Activated gamma-delta T cell (primary cell): ENCODE measurements around the gene STK11IP.

Source experiments
- DNase-seq: peaks from one replicate; lab custom pipeline; 2025; lab: John Stamatoyannopoulos, UW

STK11IP gene

DNA sequence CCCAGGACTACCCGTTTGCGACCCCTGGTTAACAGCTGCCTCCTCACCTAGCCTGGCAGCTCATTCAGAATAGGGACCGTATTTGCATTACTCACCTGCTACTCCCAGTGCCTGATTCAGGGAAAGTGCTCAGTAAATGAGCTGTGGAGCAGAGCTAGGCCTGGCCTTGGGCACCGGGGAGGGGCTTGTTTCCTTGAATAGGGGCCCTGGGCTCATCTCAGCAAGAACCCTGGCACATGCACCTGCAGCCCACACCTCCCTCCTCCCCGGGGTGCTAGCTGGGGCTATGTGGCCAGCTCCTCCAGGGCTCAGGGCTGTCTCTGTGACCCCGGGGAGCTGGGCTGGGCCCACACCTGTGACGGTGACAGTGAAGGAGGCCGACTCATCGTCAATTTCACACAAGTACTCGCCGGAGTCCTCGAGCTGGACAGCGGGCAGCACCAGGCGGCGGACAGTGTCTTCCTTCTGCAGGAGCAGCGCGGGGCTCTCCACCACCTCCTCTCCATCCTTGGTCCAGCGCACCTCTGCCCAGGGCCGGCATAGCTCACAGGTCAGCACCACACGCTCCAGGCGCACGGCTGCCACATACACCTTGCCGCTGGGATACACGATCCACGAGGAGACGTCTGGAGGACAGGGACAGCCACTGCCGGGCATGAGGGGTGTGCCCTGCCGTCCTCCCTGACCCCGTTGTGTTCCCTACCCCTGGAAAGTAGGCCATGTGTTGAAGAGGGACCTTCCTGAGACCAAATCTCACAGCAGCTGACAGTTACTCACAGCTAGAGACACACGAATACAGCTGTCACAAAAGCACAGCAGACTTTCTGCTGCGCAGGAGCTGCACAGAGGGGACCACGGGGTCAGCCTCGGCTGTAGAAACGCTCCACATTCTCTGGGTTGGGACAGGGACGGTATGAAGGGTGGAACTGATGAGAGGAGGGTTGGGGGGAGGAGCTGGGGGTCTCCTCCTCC is 35.3 kb upstream of the STK11IP start:
- DNase-seq = no peak

DNA sequence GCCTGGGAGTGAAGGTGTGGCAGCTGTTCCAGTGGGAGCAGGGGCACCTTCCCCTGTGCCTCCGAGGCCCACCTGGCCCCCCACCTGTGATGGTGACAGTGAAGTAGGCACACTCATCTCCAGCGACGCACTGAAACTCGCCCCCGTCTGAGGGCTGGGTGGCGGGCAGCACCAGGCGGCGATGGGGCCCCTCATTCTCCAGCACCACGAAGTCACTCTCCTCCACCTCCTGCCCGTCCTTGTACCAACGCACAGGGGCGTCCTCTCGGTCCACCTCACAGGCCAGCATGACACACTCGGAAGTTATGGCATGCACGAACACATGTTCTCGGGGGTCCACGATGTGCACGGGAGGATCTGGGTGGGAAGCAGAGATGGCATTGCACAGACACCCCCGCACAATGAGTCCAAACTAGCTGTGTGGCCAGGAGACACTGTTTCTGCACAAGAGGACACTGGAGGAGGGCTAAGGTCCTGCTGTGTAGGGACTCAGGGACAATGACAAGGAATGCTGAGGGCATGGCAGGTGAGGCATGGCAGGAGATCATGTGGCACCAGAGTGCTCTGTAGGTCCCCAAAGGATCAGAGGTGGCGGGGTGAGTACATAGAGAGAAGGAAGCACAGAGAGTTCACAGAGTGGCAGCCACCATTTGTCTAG is 34.3 kb upstream of the STK11IP start:
- no peak for DNase-seq

GRCh38 chr2:219565130-219566080 is 32.3 kb upstream of the STK11IP start:
- no peak for DNase-seq

- no peak for DNase-seq
Observed at GRCh38 chr2:219566640-219567039, 31.0 kb upstream of the STK11IP start.

DNA sequence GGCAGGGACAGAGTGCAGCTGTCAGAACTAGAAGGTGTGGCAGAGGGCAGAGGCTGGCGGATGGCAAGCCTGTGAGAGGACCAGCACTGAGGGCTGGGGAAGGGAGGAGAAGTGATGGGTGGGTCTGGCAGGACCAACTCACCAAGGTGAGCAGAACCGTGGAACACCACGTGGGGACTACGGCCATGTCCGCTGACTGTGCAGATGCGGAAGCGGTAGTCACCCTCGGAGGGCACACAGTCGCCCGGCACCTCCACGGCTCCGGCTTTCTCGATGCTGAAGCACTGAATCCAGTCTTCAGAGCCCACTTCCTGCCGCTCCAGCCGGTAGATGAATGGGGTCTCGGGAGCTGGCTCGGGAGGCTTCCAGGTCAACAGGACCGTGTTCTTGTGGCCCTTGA is 30.5 kb upstream of the STK11IP start:
- DNase-seq = no peak

- no peak for DNase-seq
Observed at GRCh38 chr2:219567791-219568361, 29.8 kb upstream of the STK11IP start.

- DNase-seq = no peak
Observed at GRCh38 chr2:219569041-219569440, 28.6 kb upstream of the STK11IP start.

DNA sequence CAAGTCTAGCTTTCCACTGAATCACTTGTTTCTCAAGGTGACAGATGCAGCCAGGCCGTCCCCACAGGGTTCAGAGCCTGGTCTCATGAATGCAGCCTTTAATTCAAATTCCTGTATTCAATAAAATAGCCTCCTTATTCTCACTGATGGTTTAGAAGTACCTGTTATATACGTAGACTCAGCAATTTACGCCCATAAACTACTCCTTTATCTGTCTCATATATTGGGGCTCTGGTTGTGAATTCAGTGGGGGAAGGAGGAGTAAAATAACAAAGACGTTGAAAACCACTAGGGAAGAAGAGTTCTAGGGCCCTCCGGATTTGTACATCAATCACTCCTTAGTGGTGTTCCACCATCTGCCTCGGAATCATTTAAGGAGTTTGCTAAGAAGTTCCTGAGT is 28.0 kb upstream of the STK11IP start:
- DNase-seq = no peak

DNA sequence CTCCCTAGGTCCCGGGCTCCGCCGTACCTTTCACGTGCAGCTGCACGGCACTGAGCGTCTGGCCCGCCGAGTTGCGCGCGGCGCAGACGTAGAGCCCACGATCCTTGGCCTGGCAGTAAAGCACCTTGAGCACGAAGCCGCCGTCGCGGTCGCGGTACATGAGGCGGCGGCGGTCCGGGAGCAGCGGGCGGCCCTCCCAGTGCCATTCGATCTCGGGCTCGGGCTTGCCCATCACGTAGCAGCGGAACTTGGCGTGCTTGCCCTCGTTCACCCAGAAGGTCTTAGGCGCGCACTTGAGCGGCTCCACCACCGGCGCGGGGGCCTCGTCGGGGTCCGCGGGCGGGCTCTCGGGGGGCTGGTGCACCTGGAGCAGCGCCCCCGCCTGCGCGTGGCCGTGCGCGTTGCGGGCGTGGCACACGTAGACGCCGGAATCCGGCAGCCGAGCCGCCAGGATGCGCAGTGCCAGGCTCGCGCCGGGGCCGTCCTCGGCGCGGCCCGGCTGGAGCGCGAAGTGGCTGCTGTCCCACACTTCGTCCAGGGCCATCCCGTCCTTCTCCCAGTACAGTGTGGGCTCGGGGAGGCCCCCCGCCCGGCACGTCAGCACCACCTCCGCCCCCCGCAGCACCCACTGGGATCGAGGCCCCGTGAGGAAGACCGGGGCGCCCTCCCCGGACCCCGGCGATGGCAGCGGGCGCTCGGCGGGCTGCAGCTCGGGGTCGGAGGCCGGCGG is 27.3 kb upstream of the STK11IP start:
- DNase-seq = no peak

- DNase-seq = no peak
Observed at GRCh38 chr2:219570924-219571310, 26.7 kb upstream of the STK11IP start.

- no peak for DNase-seq
Observed at GRCh38 chr2:219571311-219572236, 26.1 kb upstream of the STK11IP start, which contains the start of gene OBSL1. TSS of gene OBSL1 (minus strand) at chr2:219571539. CDS start at chr2:219571232, 307 bp downstream.

DNA sequence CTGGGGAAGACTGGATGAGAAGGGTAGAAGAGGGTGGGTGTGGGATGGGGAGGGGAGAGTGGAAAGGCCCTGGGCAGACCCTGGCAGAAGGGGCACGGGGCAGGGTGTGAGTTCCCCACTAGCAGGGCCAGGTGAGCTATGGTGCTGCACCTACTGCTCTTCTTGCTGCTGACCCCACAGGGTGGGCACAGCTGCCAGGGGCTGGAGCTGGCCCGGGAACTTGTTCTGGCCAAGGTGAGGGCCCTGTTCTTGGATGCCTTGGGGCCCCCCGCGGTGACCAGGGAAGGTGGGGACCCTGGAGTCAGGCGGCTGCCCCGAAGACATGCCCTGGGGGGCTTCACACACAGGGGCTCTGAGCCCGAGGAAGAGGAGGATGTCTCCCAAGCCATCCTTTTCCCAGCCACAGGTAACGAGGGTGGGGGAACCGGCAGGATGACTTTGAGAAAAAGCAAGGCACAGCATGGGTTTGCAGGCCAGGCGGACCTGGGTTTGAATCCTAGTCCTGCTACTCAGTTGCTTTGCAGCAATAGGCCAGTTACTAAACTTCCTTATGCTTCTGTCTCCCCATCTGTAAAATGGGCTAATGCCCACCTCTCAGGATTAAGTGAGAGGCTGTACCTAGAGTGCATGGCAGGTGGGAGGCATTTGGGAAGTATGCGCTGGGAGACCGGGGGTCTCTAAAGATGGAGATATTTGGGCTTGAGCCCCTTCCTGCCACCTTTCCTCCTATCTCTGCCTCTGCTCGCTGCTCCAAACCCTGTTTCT is 25.2 kb upstream of the STK11IP start, which contains the start of gene INHA:
Gene INHA (plus strand): TSS at position 74 of the 765 bp plus-strand sequence. CDS start 65 bp downstream, at position 139.
- no peak for DNase-seq

- DNase-seq = no peak
Observed at GRCh38 chr2:219573166-219573565, 24.5 kb upstream of the STK11IP start.

- DNase-seq = no peak
Observed at GRCh38 chr2:219574484-219575311, 23.0 kb upstream of the STK11IP start.

DNA sequence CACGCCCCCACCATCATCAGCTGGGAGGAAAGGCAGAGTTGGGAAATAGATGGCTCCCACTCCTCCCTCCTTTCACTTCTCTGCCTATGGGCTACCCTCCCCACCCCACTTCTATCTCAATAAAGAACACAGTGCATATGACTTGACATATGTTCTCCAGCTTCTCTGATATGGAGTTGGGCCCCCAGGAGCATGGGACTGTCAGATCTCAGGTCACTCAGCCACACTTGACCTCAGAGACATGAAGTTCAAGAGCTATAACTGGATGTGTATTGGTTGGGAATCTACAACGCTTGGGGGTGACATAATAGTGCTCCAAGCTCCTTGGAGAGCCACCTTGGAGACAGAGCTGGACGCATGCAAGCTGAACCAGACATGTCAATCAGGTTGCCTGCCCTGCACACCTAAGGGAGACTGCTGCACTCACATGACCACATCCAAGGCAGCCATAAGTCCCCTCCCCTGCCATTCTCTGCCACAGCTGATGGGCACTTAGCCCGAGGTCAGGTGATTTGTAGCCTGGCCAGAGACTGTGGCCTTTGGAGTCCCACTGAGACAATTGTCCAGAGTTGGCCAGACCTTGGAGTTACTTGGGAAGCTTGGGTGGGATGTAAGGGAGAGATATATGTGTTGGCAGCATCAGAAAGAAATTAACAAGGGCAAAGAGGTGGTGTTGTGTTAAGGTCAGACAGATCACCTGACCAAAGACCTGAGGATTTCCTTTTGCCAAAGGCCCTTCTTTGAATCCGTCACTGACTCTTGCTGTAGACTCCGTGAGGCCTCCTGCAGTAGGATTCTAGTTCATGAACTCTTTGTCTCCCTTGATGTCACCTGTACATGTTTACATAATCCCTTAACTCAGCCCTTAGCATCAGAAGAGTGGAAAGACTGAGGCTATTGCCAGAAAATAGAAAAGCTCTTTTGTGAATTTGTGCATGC is 21.8 kb upstream of the STK11IP start:
- no peak for DNase-seq

- DNase-seq = no peak
Observed at GRCh38 chr2:219576505-219577388, 20.9 kb upstream of the STK11IP start.
